Measurements from ENCODE around the gene ZNF106. TPM values are rescaled to one million over a fixed set of nuclear protein-coding genes. Genes with fewer than 3 reads are reported as not detected.

Gene ZNF106
- polyA plus RNA-seq, 3 donors, result 29.0 to 121 (median 69.2) TPM

- Mint-ChIP-seq H3K9me3 (no peaks in the 10 kb centered on the region), H3K27ac (peak overlapping the region in 5 of 7 donors; percentile 27 to 84 (median 78)), H3K4me1 (no peaks in the 10 kb centered on the region), H3K4me3 (no peak overlapping the region), H3K36me3 (peaks cover 48 to 62% of the 10 kb centered on the region in 2 donors), H3K27me3 (ENCODE audit: low read depth in 3 of 3) (peaks cover 0 to 2% (median 1%) of the 10 kb centered on the region in 3 donors)
- 94% methylated on average over 2 of the region's 4 CpGs for WGBS (ENCODE audit: insufficient coverage)
- Histone ChIP-seq H2AFZ (ENCODE audit: insufficient read depth, low read depth, low read length, poor library complexity, severe bottlenecking) (no peak overlapping the region), H3K79me2 (ENCODE audit: insufficient read depth, low read length) (no peaks in the 10 kb centered on the region), H3K36me3 (replicated peaks in 1 of 2; ENCODE audit: control insufficient read depth in 1 of 2, insufficient read depth in 2 of 2, low read length in 2 of 2) (peaks cover 46 to 74% of the 10 kb centered on the region in 2 donors), H3K27me3 (ENCODE audit: control insufficient read depth in 2 of 2, insufficient read depth in 2 of 2, low read length in 2 of 2) (no peaks in the 10 kb centered on the region), H3K9ac (ENCODE audit: insufficient read depth, low read length, poor library complexity, severe bottlenecking) (no peak overlapping the region), H4K20me1 (ENCODE audit: insufficient read depth, low read length) (peaks cover 43% of the 10 kb centered on the region), H3K9me3 (replicated peaks in 1 of 2; ENCODE audit: control insufficient read depth in 1 of 2, insufficient read depth in 1 of 2, low read length in 2 of 2) (no peaks in the 10 kb centered on the region), H3K4me2 (replicated peaks; ENCODE audit: extremely low read depth, low read length, poor library complexity, severe bottlenecking) (no peak overlapping the region), H3K27ac (ENCODE audit: low read depth in 1 of 2, low read length in 2 of 2) (no peak overlapping the region), H3K4me1 (ENCODE audit: control insufficient read depth in 1 of 2, insufficient read depth in 2 of 2, low read length in 2 of 2) (no peaks in the 10 kb centered on the region), H3K4me3 (replicated peaks in 1 of 3; ENCODE audit: low read depth in 2 of 3, low read length in 3 of 3) (no peak overlapping the region)
- intact Hi-C loops (cut with micrococcal nuclease), result no loop called here
- TF ChIP-seq CTCF (IDR thresholded peaks at IDR 0.05), result no peak
- DNase-seq, result no peak
Measured at GRCh38 chr15:42408178-42408577, 82.8 kb downstream of the ZNF106 start.

GRCh38 chr15:42405863-42406482, 85.0 kb downstream of the ZNF106 start:
- Mint-ChIP-seq H3K27ac (peak overlapping the region in 1 of 7 donors; percentile 15), H3K9me3 (no peaks in the 10 kb centered on the region), H3K4me3 (no peak overlapping the region), H3K27me3 (ENCODE audit: low read depth in 3 of 3) (peaks cover 0 to 2% (median 1%) of the 10 kb centered on the region in 3 donors), H3K4me1 (peaks cover 19% of the 10 kb centered on the region), H3K36me3 (peaks cover 45 to 59% of the 10 kb centered on the region in 2 donors)
- no peak for DNase-seq
- Histone ChIP-seq H3K4me3 (replicated peaks in 1 of 3; ENCODE audit: low read depth in 2 of 3, low read length in 3 of 3) (no peak overlapping the region), H3K9me3 (replicated peaks in 1 of 2; ENCODE audit: control insufficient read depth in 1 of 2, insufficient read depth in 1 of 2, low read length in 2 of 2) (no peaks in the 10 kb centered on the region), H3K4me1 (ENCODE audit: control insufficient read depth in 1 of 2, insufficient read depth in 2 of 2, low read length in 2 of 2) (peaks cover 8 to 14% of the 10 kb centered on the region in 2 donors), H3K27ac (ENCODE audit: low read depth in 1 of 2, low read length in 2 of 2) (no peak overlapping the region), H3K36me3 (replicated peaks in 1 of 2; ENCODE audit: control insufficient read depth in 1 of 2, insufficient read depth in 2 of 2, low read length in 2 of 2) (peaks cover 38 to 74% of the 10 kb centered on the region in 2 donors), H3K79me2 (ENCODE audit: insufficient read depth, low read length) (no peaks in the 10 kb centered on the region), H3K4me2 (replicated peaks; ENCODE audit: extremely low read depth, low read length, poor library complexity, severe bottlenecking) (no peak overlapping the region), H2AFZ (ENCODE audit: insufficient read depth, low read depth, low read length, poor library complexity, severe bottlenecking) (no peak overlapping the region), H3K9ac (ENCODE audit: insufficient read depth, low read length, poor library complexity, severe bottlenecking) (no peak overlapping the region), H3K27me3 (ENCODE audit: control insufficient read depth in 2 of 2, insufficient read depth in 2 of 2, low read length in 2 of 2) (no peaks in the 10 kb centered on the region), H4K20me1 (ENCODE audit: insufficient read depth, low read length) (peaks cover 26% of the 10 kb centered on the region)
- intact Hi-C loops (cut with micrococcal nuclease), result no loop called here
- no peak for TF ChIP-seq CTCF (IDR thresholded peaks at IDR 0.05)
- WGBS (ENCODE audit: insufficient coverage), result 100% methylated on average over 1 of the region's 6 CpGs

Data from CD14-positive monocyte (primary cell).